Epithelial cell of umbilical artery (primary cell): ENCODE measurements around the gene ATP5PB. TPM values are rescaled to one million over a fixed set of nuclear protein-coding genes. Genes with fewer than 3 reads are reported as not detected.

Experiments used
- total RNA-seq: library from RNA; depleted of rRNA; stranded (reverse); fragments of >200 nt; gene quantifications from 2 replicates; pipeline ENCODE4 v1.2.3, GENCODE V29; 2014

Gene ATP5PB
- 328 and 337 TPM in 2 replicates for total RNA-seq

GRCh38 chr1:111448918-111449702, at the start of gene ATP5PB, which contains the start of gene WDR77:
ATP5PB (plus strand) TSS chr1:111449464; CDS start chr1:111449542, 78 bp downstream.
WDR77 (minus strand) TSS chr1:111449256; CDS start chr1:111449169, 87 bp downstream.

GRCh38 chr1:111503585-111504060, 54.4 kb downstream of the ATP5PB start, which contains the start of the genes ADORA3 and TMIGD3:
ADORA3 (minus strand) TSS chr1:111503633; CDS start chr1:111503354, 279 bp downstream.
TMIGD3 (minus strand) TSS chr1:111503633; CDS start chr1:111503354, 279 bp downstream.

Other genes starting within 250 kb of the ATP5PB start
- 0.97 and 2.3 TPM in 2 replicates for gene DENND2D, start 248.8 kb upstream of the ATP5PB start, total RNA-seq
- gene CHI3L2, start 221.8 kb upstream of the ATP5PB start, total RNA-seq: not detected in 2 replicates
- not detected in 2 replicates for gene CHIA, start 158.6 kb upstream of the ATP5PB start, total RNA-seq
- gene OVGP1, start 21.7 kb upstream of the ATP5PB start, total RNA-seq: 0.32 and 0.61 TPM in 2 replicates
- gene WDR77, start 208 bp upstream of the ATP5PB start, total RNA-seq: 67.6 and 70.8 TPM in 2 replicates
- gene C1orf162, start 24.5 kb downstream of the ATP5PB start, total RNA-seq: under 0.01 TPM in 1 of 2 replicates, not detected in the other
- not detected in 2 replicates for gene ADORA3, start 54.2 kb downstream of the ATP5PB start, total RNA-seq
- 0.32 TPM in 1 of 2 replicates, not detected in the other for gene TMIGD3, start 54.2 kb downstream of the ATP5PB start, total RNA-seq
- gene RAP1A, start 170.3 kb downstream of the ATP5PB start, total RNA-seq: 16.9 and 19.3 TPM in 2 replicates